SU-DHL-6 (cell line): ENCODE data around the gene PPP2R2D.

Experiments used
- H2AFZ ChIP-seq: fragments of 200-600 bp; sonication (generic); 2 replicates; pipeline ENCODE4 v1.6.1; 2014; ENCODE audit warnings: low read depth, mild to moderate bottlenecking, moderate library complexity, mixed read lengths, antibody characterized with exemption, low read length; ENCODE audit not compliant: severe bottlenecking
- H3F3A ChIP-seq: fragments of 200-600 bp; shearing (Covaris generic); 2 replicates; pipeline ENCODE4 v1.6.0; 2016; ENCODE audit warnings: antibody characterized with exemption, mild to moderate bottlenecking; ENCODE audit not compliant: insufficient read depth
- H3K27ac ChIP-seq: fragments of 200-600 bp; sonication (generic); 2 replicates; pipeline ENCODE4 v1.5.1; 2016; ENCODE audit warnings: low read depth, mild to moderate bottlenecking, low read length, moderate library complexity, mixed read lengths
- H3K27me3 ChIP-seq: fragments of 200-600 bp; sonication (generic), shearing (Covaris generic); 2 replicates; pipeline ENCODE4 v1.6.0; 2014; ENCODE audit warnings: mild to moderate bottlenecking, low read length
- H3K36me3 ChIP-seq: fragments of 200-600 bp; sonication (generic); 2 replicates; pipeline ENCODE4 v1.6.1; 2014; ENCODE audit warnings: mild to moderate bottlenecking, low read length, mixed read lengths
- H3K4me2 ChIP-seq: fragments of 300-600, 200-600 bp; shearing (Covaris generic), sonication (generic); 2 replicates; pipeline ENCODE4 v1.6.0; 2014; ENCODE audit warnings: low read length, low read depth, mild to moderate bottlenecking; ENCODE audit not compliant: poor library complexity, severe bottlenecking
- H3K4me3 ChIP-seq: fragments of 200-600 bp; sonication (generic); 2 replicates; pipeline ENCODE4 v1.5.1; 2014; ENCODE audit warnings: antibody characterized with exemption, low read length, mild to moderate bottlenecking, mixed read lengths; ENCODE audit not compliant: insufficient read depth, poor library complexity, severe bottlenecking
- H3K79me2 ChIP-seq: fragments of 200-600 bp; sonication (generic); 2 replicates; pipeline ENCODE4 v1.6.1; 2014; ENCODE audit warnings: mild to moderate bottlenecking, low read length, moderate library complexity; ENCODE audit not compliant: insufficient read depth
- H3K9ac ChIP-seq: fragments of 200-600 bp; sonication (generic); 2 replicates; pipeline ENCODE4 v1.7.0; 2014; ENCODE audit warnings: mild to moderate bottlenecking, low read length
- H3K9me2 ChIP-seq: fragments of 200-600 bp; sonication (generic); replicated peaks from 2 replicates; pipeline ENCODE4 v1.6.1; 2014; ENCODE audit warnings: low read length; ENCODE audit not compliant: insufficient read depth
- H3K9me3 ChIP-seq: fragments of 200-600 bp; sonication (generic); 2 replicates; pipeline ENCODE4 v1.6.1; 2014; ENCODE audit warnings: low read length, mixed read lengths; ENCODE audit not compliant: insufficient read depth
- H4K20me1 ChIP-seq: fragments of 200-600 bp; sonication (generic); 2 replicates; pipeline ENCODE4 v1.6.1; 2014; ENCODE audit warnings: low read depth, mild to moderate bottlenecking, antibody characterized with exemption, low read length, moderate library complexity, mixed read lengths
- CTCF ChIP-seq: fragments of 200-600 bp; sonication (generic); IDR thresholded peaks from one replicate; pipeline ENCODE4 v1.5.1; 2017; ENCODE audit warnings: antibody characterized with exemption, mild to moderate bottlenecking, low read length, moderate library complexity; ENCODE audit not compliant: insufficient read depth, poor library complexity, severe bottlenecking
- EZH2phosphoT487 ChIP-seq: fragments of 200-600 bp; sonication (generic), shearing (Covaris generic); conservative IDR thresholded peaks from 2 replicates; pipeline ENCODE4 v1.6.1; 2018; ENCODE audit warnings: mild to moderate bottlenecking, antibody characterized with exemption, low read length, moderate library complexity, mixed read lengths

Gene PPP2R2D

DNA sequence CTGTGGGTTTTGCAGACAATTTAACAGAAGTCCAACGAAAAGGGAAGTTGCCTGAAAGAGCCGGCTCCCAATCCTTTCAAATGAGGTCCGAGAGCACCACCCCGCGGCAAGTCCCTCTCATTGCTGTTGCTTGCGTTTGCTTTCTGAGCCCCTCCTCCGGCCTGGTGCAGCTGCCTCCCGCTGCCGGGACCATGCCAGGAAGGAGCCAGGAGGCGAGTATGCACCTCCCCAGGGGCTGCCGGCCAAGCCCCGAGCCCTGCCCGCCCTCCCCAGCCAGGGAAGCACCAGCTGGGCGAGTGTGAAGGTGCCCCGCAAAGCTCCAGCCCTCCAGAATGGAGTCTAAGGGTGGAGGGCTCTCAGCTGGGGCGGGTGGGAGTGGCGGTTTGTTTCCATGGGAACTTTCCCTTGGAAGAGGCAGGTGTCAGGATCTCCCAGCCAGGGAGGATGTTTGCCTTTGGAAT is 25.8 kb upstream of the PPP2R2D start:
- Histone ChIP-seq H4K20me1 (no peaks in the 10 kb centered on the region), H3K4me2 (no peak overlapping the region), H2AFZ (no peak overlapping the region), H3K9ac (no peak overlapping the region), H3K4me3 (no peak overlapping the region), H3K9me3 (no peaks in the 10 kb centered on the region), H3K27me3 (no peaks in the 10 kb centered on the region), H3K79me2 (no peaks in the 10 kb centered on the region), H3K9me2 (no peaks in the 10 kb centered on the region), H3K36me3 (no peaks in the 10 kb centered on the region), H3K27ac (no peak overlapping the region), H3F3A (no peaks in the 10 kb centered on the region)
- no peak for TF ChIP-seq EZH2phosphoT487
- TF ChIP-seq CTCF = peak; percentile 57

- no peaks in the 10 kb centered on the region for H3K9me2 ChIP-seq
- H4K20me1 ChIP-seq = no peaks in the 10 kb centered on the region
- no peaks in the 10 kb centered on the region for H3K36me3 ChIP-seq
- no peaks in the 10 kb centered on the region for H3F3A ChIP-seq
- H3K79me2 ChIP-seq = no peaks in the 10 kb centered on the region
- no peaks in the 10 kb centered on the region for H3K27me3 ChIP-seq
- H3K27ac ChIP-seq = no peak overlapping the region
- no peaks in the 10 kb centered on the region for H3K9me3 ChIP-seq
- TF ChIP-seq EZH2phosphoT487 (no peak), CTCF (no peak)
- H3K4me2 ChIP-seq = no peak overlapping the region
- H2AFZ ChIP-seq = no peak overlapping the region
- H3K4me3 ChIP-seq = no peak overlapping the region
- no peak overlapping the region for H3K9ac ChIP-seq
These were observed 25.3 kb upstream of the PPP2R2D start for GRCh38 chr10:131875501-131875900.

GRCh38 chr10:131876017-131876416 is 24.8 kb upstream of the PPP2R2D start:
- TF ChIP-seq EZH2phosphoT487 (no peak), CTCF (no peak)
- no peaks in the 10 kb centered on the region for H3K27me3 ChIP-seq
- H3K27ac ChIP-seq = no peak overlapping the region

DNA sequence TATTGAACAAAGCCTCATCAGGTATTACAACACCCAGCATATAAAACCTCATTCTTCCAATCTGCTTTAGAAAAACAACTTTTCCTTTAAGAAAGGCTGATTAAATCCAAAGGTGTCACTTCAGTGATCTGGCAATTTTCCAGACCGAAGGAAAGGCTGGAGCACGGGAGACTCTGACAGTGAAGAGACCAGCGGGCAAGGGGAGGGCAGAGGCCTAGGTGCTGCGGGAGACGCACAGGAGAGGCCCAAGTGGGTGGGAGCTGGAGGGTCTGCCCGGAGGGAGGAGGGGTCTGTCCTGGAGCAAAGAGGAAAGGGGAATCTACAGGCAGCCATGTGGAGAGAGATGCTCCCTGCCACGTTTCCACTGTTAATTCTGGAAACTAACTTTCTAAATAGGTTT is 24.3 kb upstream of the PPP2R2D start:
- H3K4me2 ChIP-seq = no peak overlapping the region
- H3K79me2 ChIP-seq = no peaks in the 10 kb centered on the region
- H3K9ac ChIP-seq = no peak overlapping the region
- no peaks in the 10 kb centered on the region for H4K20me1 ChIP-seq
- TF ChIP-seq EZH2phosphoT487 (no peak), CTCF (no peak)
- no peak overlapping the region for H3K27ac ChIP-seq
- H3F3A ChIP-seq = no peaks in the 10 kb centered on the region
- no peaks in the 10 kb centered on the region for H3K36me3 ChIP-seq
- no peaks in the 10 kb centered on the region for H3K9me2 ChIP-seq
- no peak overlapping the region for H3K4me3 ChIP-seq
- no peak overlapping the region for H2AFZ ChIP-seq
- no peaks in the 10 kb centered on the region for H3K9me3 ChIP-seq
- H3K27me3 ChIP-seq = no peaks in the 10 kb centered on the region

More at GRCh38 chr10:131876017-131876416, 24.8 kb upstream of the PPP2R2D start:
- Histone ChIP-seq H3K36me3 (no peaks in the 10 kb centered on the region), H2AFZ (no peak overlapping the region), H3K4me2 (no peak overlapping the region), H3K9me2 (no peaks in the 10 kb centered on the region), H4K20me1 (no peaks in the 10 kb centered on the region), H3K79me2 (no peaks in the 10 kb centered on the region), H3K4me3 (no peak overlapping the region), H3K9ac (no peak overlapping the region), H3K9me3 (no peaks in the 10 kb centered on the region), H3F3A (no peaks in the 10 kb centered on the region)
